ENCODE data around the gene IL1RAPL2.
"Not testable (repeated sequence)": the region's sequence is repeated elsewhere in the genome, so short reads cannot be mapped to it uniquely, and the experiment has no call there.

The IL1RAPL2 gene

DNA sequence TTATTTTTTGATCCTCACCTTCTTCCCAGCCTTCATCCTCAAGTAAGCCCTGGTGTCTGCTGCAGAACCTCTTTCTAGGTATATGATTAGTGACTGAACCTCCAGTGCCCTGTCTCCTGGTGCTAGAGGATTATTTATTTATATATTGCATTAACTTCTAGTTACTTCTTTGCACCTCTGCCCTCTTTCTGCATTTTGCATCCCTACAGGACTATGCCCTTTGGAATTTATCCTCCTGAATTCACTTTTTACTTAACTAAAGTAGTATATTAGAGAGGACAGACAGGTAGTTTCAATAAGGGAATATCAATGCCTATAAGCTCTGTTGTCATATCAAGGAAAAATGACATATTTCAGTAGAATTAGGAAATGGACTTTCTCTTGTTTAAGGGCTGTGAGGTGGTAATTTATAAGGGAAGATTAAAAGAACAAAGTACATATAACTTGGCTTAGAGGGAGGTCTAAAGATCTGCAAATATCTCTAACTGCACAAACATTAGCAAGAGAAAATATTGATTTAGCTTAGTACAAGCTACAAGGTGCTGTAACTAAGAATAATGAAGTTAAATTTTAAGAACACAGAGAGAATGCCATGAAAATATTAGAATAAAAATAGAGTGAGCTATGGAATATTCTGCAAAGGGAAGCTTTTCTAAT, 472.8 kb downstream of the IL1RAPL2 start:
- DNase-seq = no peak

DNA sequence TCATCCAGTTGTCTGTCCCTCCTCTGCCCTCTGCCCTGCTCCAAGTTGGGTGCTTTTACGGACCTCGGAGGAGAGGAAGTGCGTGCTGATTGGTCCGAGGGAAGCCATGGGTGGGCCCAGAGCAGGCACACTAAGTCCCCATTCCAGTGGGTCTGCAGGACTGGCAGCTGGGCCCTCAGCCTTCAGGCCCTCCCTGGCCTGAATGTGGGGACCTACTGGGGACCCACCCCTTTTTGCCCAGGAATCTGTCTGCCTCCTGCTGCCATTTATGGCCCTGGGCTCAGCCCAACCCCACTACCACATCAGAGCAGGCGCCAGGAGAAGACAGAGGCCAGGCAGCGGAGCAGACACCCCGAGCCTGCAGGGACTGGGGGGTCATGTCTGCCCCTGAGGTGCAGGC, 484.9 kb downstream of the IL1RAPL2 start:
- no peak for DNase-seq

GRCh38 chrX:105051364-105051763, 485.4 kb downstream of the IL1RAPL2 start:
- no peak for DNase-seq

GRCh38 chrX:105052926-105053325, 486.9 kb downstream of the IL1RAPL2 start:
- no peak for DNase-seq

DNA sequence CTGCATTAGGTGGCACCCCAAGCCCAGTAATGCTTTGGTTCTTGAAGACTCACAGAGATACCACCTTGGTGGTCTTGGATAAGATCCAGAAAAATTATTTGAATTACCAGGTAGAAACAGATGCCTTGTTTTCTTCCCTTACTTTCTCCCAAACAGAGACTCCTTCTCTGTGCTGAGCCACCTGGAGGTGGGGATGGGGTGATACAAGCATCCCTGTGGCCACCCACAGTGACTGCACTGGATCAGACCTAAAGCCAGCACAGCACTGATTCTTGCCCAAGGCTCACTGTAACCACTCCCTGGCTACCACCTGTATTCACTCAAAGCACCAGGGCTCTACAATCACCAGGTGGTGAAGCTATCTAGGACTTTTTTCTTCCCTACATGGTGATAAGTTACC, 497.7 kb downstream of the IL1RAPL2 start:
- DNase-seq = no peak

- DNase-seq = no peak
Observed at GRCh38 chrX:105098201-105098600, 532.2 kb downstream of the IL1RAPL2 start.

- no peak for DNase-seq
Observed at GRCh38 chrX:105098812-105099211, 532.8 kb downstream of the IL1RAPL2 start.

- no peak for DNase-seq
Observed at GRCh38 chrX:105101378-105101777, 535.4 kb downstream of the IL1RAPL2 start.

- no peak for DNase-seq
Observed at GRCh38 chrX:105109936-105110335, 543.9 kb downstream of the IL1RAPL2 start.

DNA sequence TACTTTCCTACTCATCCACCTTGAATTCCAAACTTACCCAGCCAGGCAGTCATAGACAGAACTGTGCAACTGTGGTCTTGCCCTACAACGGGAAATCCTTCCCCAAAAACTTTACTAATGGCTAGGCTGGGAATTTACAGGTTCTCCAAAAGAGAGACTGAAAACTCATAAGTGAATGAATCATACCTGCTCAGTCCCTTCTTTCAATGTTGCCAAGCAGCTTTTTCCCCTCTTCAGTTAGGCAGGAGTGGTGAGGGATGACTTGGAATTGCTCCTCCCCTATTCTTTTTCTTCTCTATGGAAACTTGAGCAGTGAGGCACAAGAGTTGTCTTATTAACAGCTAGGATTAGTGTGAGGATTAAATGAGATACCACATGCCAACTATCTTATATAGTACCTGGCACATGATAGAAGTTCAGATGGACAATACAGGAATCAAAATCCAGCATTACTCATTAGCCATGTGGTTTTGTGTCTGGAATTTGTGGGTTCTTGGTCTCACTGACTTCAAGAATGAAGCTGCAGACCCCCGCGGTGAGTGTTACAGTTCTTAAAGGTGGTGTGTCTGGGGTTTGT, 548.6 kb downstream of the IL1RAPL2 start:
- DNase-seq = no peak

DNA sequence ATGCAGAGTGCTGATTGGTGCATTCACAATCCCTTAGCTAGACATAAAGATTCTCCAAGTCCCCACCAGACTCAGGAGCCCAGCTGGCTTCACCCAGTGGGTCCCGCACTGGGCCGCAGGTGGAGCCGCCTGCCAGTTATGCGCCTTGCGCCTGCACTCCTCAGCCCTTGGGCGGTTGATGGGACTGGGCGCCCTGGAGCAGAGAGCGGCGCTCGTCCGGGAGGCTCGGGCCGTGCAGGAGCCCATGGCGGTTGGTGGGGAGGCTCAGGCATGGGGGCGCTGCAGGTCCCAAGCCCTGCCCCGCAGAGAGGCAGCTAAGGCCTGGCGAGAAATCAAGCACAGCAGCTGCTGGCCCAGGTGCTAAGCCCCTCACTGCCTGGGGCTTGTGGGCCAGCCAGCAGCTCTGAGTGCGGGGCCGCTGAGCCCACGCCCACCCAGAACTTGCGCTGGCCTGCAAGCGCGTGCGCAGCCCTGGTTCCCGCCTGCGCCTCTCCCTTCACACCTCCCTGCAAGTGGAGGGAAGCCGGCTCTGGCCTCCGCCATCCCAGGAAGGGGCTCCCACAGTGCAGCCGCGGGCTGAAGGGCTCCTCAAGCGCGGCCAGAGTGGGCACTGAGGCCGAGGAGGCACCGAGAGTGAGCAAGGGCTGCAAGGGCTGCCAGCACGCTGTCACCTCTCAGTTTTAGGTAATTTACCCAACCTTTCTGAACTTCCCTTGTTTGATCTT, 549.8 kb downstream of the IL1RAPL2 start:
- not testable (repeated sequence) for DNase-seq

DNA sequence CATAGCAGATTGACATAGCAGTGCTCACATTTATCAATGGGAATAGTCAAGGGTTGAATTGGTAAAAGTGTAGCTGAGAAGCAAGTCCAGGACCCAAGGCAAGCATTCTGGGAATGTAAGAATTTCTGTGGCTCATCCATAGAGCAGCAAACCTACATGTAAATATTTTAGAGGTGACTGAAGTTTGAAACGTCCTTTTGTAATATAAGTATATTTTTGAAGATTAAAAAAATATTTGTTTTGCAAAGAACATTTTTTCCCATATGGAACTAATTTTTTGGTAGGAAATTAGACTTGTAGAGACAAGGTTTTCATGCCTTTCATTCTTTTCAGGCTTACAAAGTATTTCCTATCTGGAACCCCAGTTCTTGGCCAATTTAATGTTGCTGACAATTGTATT, 550.5 kb downstream of the IL1RAPL2 start:
- DNase-seq = no peak

GRCh38 chrX:105117621-105118020, 551.6 kb downstream of the IL1RAPL2 start:
- DNase-seq = no peak

GRCh38 chrX:105120463-105120862, 554.5 kb downstream of the IL1RAPL2 start:
- no peak for DNase-seq

DNA sequence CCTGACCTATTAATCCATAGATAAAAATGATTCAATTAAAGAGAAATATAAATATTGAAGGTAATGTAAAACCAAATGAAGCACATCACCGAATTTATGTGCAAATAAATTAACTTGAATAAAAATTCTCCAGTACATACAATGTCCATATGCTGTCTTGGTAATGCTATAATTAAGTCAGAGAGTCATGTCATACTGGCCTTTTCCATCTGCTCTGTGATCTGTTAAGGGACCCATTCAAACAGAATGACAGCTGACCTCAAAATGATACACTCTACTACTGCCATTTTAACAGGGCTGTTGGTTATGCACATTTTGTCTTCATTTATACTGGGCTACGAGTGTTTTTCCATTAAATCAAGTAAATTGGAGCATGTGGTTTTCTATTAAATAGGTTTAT, 555.2 kb downstream of the IL1RAPL2 start:
- DNase-seq = no peak

GRCh38 chrX:105126201-105126600, 560.2 kb downstream of the IL1RAPL2 start:
- DNase-seq = no peak

GRCh38 chrX:105134273-105134672, 568.3 kb downstream of the IL1RAPL2 start:
- DNase-seq = no peak

DNA sequence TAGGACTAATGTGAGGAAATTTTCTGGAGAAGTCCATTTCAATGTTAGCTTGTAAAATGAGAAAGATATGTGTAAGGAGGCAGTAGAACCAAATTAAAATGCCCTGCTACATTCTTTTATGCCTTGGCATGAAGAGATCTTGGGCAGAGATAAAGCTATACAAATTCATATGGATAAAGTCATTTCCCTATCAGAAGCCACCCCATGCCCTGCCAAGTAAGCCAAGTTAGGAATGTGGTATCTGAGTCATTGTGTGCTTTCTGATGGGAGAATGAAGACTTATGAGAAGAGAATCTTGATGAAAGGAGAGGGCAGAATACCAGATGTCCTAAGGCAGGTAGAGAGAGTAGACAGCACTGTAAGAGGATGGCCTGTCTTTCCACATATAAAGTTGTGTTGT, 570.8 kb downstream of the IL1RAPL2 start:
- no peak for DNase-seq

GRCh38 chrX:105150036-105150435, 584.0 kb downstream of the IL1RAPL2 start:
- DNase-seq = no peak

GRCh38 chrX:105150557-105150956, 584.6 kb downstream of the IL1RAPL2 start:
- no peak for DNase-seq

DNA sequence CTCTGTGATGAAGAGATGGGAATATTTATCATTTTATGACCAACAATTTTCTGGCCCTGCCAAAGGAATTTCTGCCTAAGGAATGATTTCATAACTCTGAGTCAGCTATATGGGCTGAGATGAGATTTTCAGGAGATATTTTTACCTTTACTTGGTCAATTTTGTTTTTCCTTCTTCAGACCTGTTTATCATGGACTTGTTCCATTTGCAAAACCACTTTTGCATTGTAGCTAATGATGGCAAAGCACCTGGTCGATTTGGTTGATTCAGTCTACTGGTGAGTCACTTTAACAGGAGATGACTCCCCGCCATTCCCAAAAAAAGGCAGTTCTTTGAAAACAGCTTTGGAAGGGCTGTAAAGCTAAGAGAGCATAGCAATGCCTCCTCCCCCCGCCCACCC, 601.2 kb downstream of the IL1RAPL2 start:
- no peak for DNase-seq

GRCh38 chrX:105168577-105168976, 602.6 kb downstream of the IL1RAPL2 start:
- no peak for DNase-seq

DNA sequence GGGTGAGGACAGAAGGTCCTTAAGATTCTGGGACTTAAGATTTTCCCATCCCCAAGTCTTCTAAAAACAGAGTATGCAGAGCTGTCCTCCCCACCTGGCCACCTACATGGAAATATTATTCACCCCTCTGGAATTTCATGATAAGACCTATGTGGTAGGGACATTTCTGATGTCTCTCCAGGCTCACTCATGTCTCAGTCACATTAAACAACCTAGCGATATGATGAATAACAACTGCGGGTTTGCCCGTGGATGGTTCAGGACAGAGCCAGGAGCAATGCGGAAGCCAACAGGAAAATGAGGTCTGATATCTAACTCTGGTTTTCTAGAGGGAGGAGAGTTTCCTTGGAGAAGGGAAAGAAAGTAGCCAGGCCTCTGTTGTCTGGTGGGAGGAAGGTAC, 607.1 kb downstream of the IL1RAPL2 start:
- no peak for DNase-seq

DNA sequence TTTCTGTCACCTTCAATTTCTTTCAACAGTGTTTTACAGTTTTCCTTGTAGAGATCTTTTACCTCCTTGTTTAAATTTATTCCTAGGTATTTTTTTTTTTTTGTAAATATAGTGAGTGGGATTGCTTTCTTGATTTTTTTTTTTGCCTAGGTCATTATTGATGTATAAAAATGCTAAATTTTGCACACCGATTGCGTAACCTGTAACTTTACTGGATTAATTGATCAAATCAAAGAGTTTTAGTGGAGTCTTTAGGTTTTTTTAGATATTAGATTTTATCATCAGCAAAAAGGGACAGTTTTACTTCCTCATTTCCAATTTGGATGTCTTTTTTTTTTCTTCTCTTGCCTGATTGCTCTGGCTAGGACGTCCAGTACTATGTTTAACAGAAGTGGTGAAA, 613.6 kb downstream of the IL1RAPL2 start:
- DNase-seq = no peak

Data from NCI-H187 treated with DMSO at 0.1 percent for 48 hours (cell line).